Measurements from ENCODE around the gene BAIAP2L1.
"Not testable (repeated sequence)": the region's sequence is repeated elsewhere in the genome, so short reads cannot be mapped to it uniquely, and the experiment has no call there.

BAIAP2L1 gene

GRCh38 chr7:98398567-98399372, 2.1 kb downstream of the BAIAP2L1 start:
- no peak for DNase-seq

- no peak for DNase-seq
Observed at GRCh38 chr7:98396768-98397167, 4.1 kb downstream of the BAIAP2L1 start.

DNA sequence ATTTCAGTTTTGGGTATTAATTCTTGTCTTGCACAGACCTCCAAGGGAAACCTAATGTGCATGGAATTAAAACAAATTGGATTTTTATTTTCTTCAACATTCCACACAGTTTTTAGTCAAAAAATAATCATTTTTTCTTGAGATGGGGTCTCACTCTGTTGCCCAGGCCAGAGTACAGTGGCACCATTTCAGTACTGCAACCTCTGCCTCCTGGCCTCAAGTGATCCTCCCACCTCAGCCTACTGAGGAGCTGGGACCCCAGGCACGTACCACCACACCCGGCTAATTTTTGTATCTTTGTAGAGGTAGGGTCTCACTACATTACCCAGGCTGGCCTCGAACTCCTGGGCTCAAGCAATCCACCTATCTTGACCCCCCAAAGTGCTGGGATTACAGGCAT, 4.9 kb downstream of the BAIAP2L1 start:
- DNase-seq: no peak

DNA sequence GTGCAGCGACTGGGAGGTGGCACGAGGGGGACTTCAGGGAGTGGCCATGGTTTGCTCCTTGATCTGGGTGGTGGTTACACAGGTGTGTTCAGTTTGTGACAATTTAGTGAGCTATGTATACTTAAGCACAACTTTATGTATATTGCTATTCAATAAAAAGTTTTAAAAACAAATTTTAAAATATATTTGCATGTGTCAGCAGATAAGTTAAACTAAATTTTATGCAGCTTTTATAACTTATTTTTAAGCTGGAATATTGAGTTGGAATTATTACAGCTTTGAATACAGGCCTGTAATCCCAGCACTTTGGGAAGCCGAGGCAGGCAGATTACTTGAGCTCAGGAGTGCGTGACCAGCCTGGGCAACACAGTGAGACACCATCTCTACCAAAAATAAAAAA, 5.4 kb downstream of the BAIAP2L1 start:
- no peak for DNase-seq

GRCh38 chr7:98394377-98394836, 6.5 kb downstream of the BAIAP2L1 start:
- no peak for DNase-seq

GRCh38 chr7:98387544-98388226, 13.2 kb downstream of the BAIAP2L1 start:
- DNase-seq: no peak

- no peak for DNase-seq
Observed at GRCh38 chr7:98387131-98387530, 13.8 kb downstream of the BAIAP2L1 start.

DNA sequence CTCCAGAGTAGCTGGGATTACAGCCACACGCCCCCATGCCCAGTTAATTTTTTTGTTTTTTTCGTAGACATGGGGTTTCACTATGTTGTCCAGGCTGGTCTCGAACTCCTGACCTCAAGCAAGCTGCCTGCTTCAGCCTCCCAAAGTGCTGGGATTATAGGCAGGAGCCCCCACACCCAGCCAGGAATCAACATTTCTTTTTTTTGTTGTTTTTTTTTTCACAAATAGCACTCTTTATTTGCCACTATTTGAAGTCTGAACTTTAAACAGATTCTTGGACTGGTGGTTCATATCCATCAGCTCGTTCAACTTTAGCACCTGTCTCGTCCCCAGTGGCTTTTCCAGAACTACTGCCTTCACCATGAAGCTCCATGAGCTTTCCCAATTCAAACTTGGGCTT, 15.4 kb downstream of the BAIAP2L1 start:
- not testable (repeated sequence) for DNase-seq

- no peak for DNase-seq
Observed at GRCh38 chr7:98378210-98378819, 22.6 kb downstream of the BAIAP2L1 start.

DNA sequence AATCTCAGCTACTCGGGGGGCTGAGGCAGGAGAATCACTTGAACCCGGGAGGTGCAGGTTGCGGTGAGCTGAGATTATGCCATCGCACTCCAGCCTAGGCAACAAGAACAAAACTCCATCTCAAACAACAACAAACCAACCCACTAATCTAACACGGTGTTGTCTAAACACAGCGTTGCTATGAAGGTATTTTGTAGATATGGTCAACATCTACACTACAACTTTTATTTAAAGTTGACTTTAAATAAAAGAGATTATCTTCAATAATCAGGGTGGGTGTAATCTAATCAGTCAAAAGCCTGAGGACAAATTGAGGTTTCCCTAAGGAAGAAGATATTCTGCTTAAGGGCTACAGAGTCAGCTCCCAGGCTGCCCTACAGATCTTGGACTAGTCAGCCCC, 24.2 kb downstream of the BAIAP2L1 start:
- DNase-seq: no peak

DNA sequence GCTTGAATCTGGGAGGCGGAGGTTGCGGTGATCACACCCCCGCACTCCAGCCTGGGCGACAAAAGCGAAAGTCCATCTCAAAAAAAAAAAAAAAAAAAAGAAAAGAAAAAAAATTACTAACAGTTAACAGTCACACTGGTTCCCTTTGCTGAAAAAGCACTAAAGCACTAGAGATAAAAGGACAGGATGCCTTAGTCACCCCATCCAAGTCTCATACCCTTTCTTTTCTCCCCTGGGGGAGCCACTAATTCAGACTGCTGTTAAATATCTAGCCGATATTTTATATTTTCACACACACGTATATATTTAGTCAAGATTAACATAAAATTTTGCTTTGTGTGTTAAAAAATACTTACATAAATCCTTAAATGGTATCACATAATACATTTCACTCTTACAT, 25.2 kb downstream of the BAIAP2L1 start:
- no peak for DNase-seq

GRCh38 chr7:98374285-98374680, 26.6 kb downstream of the BAIAP2L1 start:
- no peak for DNase-seq

- no peak for DNase-seq
Observed at GRCh38 chr7:98372993-98373392, 27.9 kb downstream of the BAIAP2L1 start.

- no peak for DNase-seq
Observed at GRCh38 chr7:98369726-98370125, 31.2 kb downstream of the BAIAP2L1 start.

- DNase-seq: no peak
Observed at GRCh38 chr7:98368716-98369115, 32.2 kb downstream of the BAIAP2L1 start.

DNA sequence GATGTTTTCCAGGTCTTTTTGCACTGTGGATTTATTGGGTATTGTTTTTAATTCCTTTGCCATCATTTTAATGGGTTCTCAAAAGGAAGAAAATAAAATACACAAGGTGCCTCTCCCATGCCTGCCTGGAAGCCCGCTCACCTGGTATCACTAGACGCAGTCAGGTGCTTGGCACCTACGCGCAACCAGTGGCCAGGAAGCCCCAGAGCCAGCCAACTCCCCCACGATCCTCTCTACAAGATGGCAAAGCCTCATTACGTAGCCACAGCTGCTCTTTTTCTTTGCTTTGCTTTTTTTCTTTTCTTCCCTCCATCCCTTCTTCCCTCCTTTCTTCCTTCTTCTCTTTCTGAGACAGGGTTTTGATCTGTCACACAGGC, 34.3 kb downstream of the BAIAP2L1 start:
- no peak for DNase-seq

DNA sequence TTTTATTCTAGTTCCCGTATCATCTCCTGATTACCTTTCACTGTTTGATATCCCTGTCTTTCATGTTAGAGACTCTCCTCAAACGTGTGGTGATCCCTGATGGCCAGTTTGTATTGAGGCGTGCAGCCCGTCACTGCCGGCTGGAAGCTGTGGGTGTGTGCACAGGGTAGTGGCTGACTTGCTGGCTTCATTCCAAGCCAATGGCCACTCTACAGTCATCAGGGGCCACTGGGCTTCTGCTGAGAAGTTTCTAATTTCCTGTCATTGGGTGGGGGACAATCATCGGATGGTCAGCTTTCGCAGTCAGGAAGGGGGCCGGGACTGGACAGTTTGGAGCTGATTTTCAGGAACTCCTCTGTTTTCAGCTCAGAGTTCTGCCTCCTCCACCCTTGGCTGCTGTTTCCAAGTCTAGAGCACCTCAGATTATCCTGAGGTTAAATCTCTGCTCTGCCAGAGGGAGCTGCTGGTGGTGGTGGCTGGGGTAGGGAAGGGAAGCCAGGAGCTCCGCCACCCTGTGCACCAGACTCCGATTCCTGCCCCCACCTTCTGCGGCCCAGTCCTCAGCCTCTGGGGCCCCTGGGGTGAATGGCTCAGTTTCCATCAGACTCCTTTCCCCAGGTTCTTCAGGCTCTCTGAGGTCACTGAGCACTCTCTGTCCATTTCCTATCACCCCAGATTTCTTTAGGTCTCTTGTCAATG, 34.9 kb downstream of the BAIAP2L1 start:
- no peak for DNase-seq

DNA sequence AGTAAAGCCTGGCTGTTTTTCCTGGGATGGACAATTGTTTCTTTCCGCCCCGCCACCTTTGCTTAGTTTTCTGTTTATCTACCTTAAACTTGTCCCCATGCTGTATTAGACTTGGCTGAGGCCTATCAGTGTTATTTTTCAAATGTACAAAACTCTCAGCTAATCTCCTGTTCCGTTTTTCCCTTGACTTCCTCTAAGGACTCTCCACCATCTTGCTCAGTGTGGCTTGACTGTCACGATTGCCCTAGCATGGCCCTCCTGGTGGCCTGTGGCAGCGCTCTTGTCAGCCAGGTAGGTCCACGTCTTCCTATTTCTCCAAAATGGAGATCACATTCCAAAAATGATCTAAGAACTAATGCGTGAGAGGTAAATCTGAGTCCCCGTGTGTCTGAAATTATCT, 36.7 kb downstream of the BAIAP2L1 start:
- DNase-seq: no peak

DNA sequence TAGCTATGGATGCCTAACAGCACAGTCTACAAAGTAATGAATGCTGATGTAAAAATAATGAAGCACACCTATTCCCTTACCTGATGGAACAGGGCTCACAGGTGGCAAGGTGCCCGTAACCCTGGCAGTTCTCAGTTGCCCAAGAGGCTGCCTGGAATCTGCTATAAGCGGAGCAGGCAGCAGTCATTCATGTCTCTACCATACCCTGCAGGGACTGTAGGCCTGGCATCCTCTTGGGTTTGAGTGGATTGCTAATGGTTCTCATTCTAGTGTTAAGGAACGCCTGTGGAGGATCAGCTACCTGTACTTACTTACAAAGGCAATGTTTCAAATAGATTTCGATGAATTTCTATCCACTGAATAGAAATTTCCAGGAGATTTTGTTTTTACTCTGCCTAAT, 38.4 kb downstream of the BAIAP2L1 start:
- no peak for DNase-seq

DNA sequence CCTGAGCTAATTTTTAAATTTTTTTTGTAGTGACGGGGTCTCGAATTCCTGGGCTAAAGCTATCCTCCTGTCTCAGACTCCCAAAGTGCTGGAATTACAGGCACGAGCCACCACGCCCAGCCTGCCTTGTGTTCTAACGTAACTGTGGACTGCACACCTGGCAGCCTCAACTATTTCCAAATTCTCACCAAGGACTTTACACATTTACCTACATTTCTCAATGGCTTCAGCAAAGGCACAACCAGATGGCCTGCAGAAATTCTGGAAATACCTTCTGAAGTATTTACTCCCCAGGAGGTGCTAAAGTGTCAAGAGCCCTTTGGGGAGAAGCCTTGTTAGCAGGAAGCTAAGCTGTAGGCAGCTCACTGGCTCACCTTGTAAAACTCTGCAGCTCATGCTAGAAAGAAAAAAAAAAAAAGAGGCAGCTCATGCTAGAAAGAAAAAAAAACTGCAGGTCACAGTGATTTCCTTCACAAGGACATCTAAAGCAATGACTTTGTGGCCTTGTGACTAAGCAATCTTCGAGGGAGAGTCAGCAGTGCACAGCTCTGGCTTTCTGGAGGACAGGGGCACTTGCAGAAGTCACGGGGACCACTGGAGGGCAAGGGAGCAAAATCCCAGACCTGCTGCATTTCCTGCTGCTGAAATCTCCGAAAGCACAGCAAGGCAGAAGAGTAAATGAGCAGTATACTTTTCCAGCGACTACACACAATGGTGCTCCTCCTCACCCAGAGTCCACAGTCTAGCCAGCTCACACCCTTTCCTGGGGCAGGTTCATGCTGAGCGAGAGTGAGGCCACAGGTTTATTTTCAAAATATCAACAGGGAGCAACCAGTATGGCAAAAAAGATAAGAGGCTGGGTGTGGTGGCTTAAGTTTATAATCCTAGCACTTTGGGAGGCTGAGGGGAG, 40.4 kb downstream of the BAIAP2L1 start:
- DNase-seq: no peak

- DNase-seq: no peak
Observed at GRCh38 chr7:98359395-98359794, 41.5 kb downstream of the BAIAP2L1 start.

DNA sequence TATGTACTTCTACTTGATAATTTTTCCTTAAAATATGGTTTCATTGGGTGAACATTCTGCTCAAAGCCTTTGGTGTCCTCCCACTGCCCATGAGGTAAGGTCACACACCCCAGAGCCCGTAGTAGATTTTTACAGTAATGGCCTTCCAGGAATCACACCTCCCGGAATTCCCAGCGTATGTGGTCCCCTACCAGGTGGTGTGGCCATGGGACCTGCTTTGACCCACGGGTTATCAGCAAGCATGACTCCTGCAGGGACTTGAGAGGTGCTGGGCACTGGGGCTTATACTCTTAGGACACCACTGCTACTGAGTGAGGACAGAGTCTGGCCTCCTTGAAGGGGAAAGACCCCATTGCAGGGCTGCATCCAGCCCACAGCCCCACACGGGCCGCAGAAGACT, 42.2 kb downstream of the BAIAP2L1 start:
- DNase-seq: no peak

Data from CD4-positive, alpha-beta T cell treated with Interleukin-21 for 1 hour (primary cell).